ENCODE results near the gene C9orf153. TPM values are rescaled to one million over a fixed set of nuclear protein-coding genes. Genes with fewer than 3 reads are reported as not detected.

C9orf153 gene
- total RNA-seq, 1 experiment from 2014 or later = not detected

DNA sequence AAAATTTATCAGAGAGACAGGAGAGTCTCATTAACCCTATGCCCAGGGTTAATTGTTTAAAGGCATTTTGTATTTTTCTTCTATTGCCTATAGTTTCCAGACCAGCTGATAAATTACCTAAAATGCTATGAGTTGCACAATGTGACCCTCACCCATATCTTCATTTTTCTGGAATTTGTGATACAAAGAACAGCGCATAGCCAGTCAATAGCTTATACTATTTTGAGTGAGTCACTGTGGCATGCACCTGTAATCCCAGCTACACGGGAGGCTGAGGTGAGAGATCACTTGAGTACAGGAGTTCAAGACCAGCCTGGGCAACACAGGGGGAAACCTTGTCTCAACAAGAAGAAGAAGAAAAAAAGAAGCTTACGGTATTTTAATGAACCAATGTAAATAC lies 2.8 kb downstream of the C9orf153 start (continued):
- TF ChIP-seq, protein P1, sequence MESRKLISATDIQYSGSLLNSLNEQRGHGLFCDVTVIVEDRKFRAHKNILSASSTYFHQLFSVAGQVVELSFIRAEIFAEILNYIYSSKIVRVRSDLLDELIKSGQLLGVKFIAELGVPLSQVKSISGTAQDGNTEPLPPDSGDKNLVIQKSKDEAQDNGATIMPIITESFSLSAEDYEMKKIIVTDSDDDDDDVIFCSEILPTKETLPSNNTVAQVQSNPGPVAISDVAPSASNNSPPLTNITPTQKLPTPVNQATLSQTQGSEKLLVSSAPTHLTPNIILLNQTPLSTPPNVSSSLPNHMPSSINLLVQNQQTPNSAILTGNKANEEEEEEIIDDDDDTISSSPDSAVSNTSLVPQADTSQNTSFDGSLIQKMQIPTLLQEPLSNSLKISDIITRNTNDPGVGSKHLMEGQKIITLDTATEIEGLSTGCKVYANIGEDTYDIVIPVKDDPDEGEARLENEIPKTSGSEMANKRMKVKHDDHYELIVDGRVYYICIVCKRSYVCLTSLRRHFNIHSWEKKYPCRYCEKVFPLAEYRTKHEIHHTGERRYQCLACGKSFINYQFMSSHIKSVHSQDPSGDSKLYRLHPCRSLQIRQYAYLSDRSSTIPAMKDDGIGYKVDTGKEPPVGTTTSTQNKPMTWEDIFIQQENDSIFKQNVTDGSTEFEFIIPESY (IDR thresholded peaks at IDR 0.05; ENCODE audit: extremely low read depth, insufficient replicate concordance, low read length) = no peak
- no peak for TF ChIP-seq ELF1 (IDR thresholded peaks at IDR 0.05; ENCODE audit: borderline replicate concordance, low read depth)
- TF ChIP-seq ZNF274 (IDR thresholded peaks at IDR 0.05; ENCODE audit: low read depth, low read length) = no peak
- TF ChIP-seq EZH2 (IDR thresholded peaks at IDR 0.05) = no peak
- no peak for TF ChIP-seq POLR2A (IDR thresholded peaks at IDR 0.05; ENCODE audit: borderline replicate concordance, extremely low read depth, insufficient read depth, insufficient read length)
- TF ChIP-seq, protein P2, sequence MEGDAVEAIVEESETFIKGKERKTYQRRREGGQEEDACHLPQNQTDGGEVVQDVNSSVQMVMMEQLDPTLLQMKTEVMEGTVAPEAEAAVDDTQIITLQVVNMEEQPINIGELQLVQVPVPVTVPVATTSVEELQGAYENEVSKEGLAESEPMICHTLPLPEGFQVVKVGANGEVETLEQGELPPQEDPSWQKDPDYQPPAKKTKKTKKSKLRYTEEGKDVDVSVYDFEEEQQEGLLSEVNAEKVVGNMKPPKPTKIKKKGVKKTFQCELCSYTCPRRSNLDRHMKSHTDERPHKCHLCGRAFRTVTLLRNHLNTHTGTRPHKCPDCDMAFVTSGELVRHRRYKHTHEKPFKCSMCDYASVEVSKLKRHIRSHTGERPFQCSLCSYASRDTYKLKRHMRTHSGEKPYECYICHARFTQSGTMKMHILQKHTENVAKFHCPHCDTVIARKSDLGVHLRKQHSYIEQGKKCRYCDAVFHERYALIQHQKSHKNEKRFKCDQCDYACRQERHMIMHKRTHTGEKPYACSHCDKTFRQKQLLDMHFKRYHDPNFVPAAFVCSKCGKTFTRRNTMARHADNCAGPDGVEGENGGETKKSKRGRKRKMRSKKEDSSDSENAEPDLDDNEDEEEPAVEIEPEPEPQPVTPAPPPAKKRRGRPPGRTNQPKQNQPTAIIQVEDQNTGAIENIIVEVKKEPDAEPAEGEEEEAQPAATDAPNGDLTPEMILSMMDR (IDR thresholded peaks at IDR 0.05 in 2 of 3, conservative IDR thresholded peaks at IDR 0.05 in 1 of 3; ENCODE audit: borderline replicate concordance in 1 of 3, insufficient read depth in 1 of 3, low read depth in 2 of 3, low read length in 2 of 3) = no peak

DNA sequence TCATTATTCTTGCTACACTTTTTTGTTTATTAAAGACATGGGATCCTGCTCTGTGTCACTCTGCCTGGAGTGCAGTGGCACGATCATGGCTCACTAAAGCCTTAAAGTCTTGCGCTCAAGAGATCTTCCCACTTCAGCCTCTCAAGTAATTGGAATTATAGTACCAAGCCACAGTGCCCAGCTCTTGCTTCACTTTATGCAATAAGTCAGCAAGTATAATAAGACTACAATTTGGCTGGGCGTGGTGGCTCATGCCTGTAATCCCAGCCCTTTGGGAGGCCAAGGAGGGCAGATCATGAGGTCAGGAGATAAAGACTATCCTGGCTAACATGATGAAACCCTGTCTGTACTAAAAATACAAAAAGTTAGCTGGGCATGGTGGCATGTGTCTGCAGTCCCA lies 5.9 kb downstream of the C9orf153 start:
- no peak overlapping the region for H3K4me3 ChIP-seq (replicated peaks in 1 of 2; ENCODE audit: low read depth in 1 of 2, low read length in 2 of 2)
- H3K9me3 ChIP-seq (ENCODE audit: control insufficient read depth in 1 of 2, insufficient read depth in 1 of 2, low read depth in 1 of 2, low read length in 2 of 2) = no peaks in the 10 kb centered on the region
- ATAC-seq = no peak
- RAD21 ChIA-PET (ENCODE audit: low non-redundant PET in 1 of 2, low total read pairs in 2 of 2, uncharacterized antibody in 2 of 2, unreplicated experiment in 2 of 2) = no interaction called here
- H3K4me1 ChIP-seq (ENCODE audit: control insufficient read depth in 1 of 2, insufficient read depth in 2 of 2, low read length in 2 of 2) = no peaks in the 10 kb centered on the region
- H3K9me2 ChIP-seq (ENCODE audit: insufficient read depth) = no peaks in the 10 kb centered on the region
- BruUV-seq (replicated peaks) = no TSS peak
- H3K4me2 ChIP-seq (ENCODE audit: low read length) = no peak overlapping the region
- no peaks in the 10 kb centered on the region for H4K20me1 ChIP-seq (ENCODE audit: insufficient read depth)
- H3K27me3 ChIP-seq (ENCODE audit: insufficient read depth, low read length) = no peaks in the 10 kb centered on the region
- intact Hi-C loops (cut with micrococcal nuclease) = no loop called here
- no peaks in the 10 kb centered on the region for H3K79me2 ChIP-seq (ENCODE audit: insufficient read depth, low read length)
- no peak for DNase-seq (ENCODE audit: low read depth, low spot score)
- CTCF ChIA-PET = no interaction called here
- POLR2A ChIA-PET = no interaction called here
- H3K36me3 ChIP-seq (ENCODE audit: control insufficient read depth in 1 of 2, insufficient read depth in 2 of 2, low read length in 2 of 2) = no peaks in the 10 kb centered on the region
- no peak overlapping the region for H3K9ac ChIP-seq (ENCODE audit: low read length)
- no peak overlapping the region for H2AFZ ChIP-seq (ENCODE audit: low read depth, low read length, poor library complexity, severe bottlenecking)
- H3K27ac ChIP-seq (ENCODE audit: low read depth, low read length) = no peak overlapping the region
- TF ChIP-seq EGR1 (IDR thresholded peaks at IDR 0.05; ENCODE audit: low read depth) (no peak), TCF7L2 (IDR thresholded peaks at IDR 0.05; ENCODE audit: borderline replicate concordance, extremely low read depth, insufficient read depth, insufficient read length) (no peak), POLR2A (IDR thresholded peaks at IDR 0.05; ENCODE audit: borderline replicate concordance, extremely low read depth, insufficient read depth, insufficient read length) (no peak), RAD21 (IDR thresholded peaks at IDR 0.05; ENCODE audit: low read depth) (no peak), SRF (IDR thresholded peaks at IDR 0.05; ENCODE audit: low read depth) (no peak), FOSL1 (IDR thresholded peaks at IDR 0.05; ENCODE audit: low read depth) (no peak), EZH2phosphoT487 (IDR thresholded peaks at IDR 0.05; ENCODE audit: borderline replicate concordance) (no peak), ZNF274 (IDR thresholded peaks at IDR 0.05; ENCODE audit: low read depth, low read length) (no peak), CEBPB (IDR thresholded peaks at IDR 0.05; ENCODE audit: low read depth) (no peak), YY1 (IDR thresholded peaks at IDR 0.05; ENCODE audit: extremely low read depth, insufficient replicate concordance, low read depth, low read length) (no peak), ELF1 (IDR thresholded peaks at IDR 0.05; ENCODE audit: borderline replicate concordance, low read depth) (no peak)
- TF ChIP-seq, protein P2 (IDR thresholded peaks at IDR 0.05 in 2 of 3, conservative IDR thresholded peaks at IDR 0.05 in 1 of 3; ENCODE audit: borderline replicate concordance in 1 of 3, insufficient read depth in 1 of 3, low read depth in 2 of 3, low read length in 2 of 3) = no peak
- TF ChIP-seq, protein P3, sequence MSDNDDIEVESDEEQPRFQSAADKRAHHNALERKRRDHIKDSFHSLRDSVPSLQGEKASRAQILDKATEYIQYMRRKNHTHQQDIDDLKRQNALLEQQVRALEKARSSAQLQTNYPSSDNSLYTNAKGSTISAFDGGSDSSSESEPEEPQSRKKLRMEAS (IDR thresholded peaks at IDR 0.05) = no peak
- TF ChIP-seq, protein P1 (IDR thresholded peaks at IDR 0.05; ENCODE audit: extremely low read depth, insufficient replicate concordance, low read length) = no peak

All from HCT116 (cell line).